Brain microvascular endothelial cell (primary cell): Measurements from ENCODE around the gene TM4SF4.

ENCODE experiments used
- DNase-seq: peaks from one replicate; pipeline ENCODE4 v3.0.0-alpha.2; 2020
- H3K27ac ChIP-seq: fragments of 250-450 bp; sonication (Bioruptor Pico); 2 replicates; pipeline ENCODE4 v1.5.1; 2020; ENCODE audit warnings: mild to moderate bottlenecking, moderate library complexity
- H3K27me3 ChIP-seq: fragments of 250-450 bp; sonication (Bioruptor Pico); replicated peaks from 2 replicates; pipeline ENCODE4 v1.5.1; 2020; ENCODE audit warnings: mild to moderate bottlenecking
- H3K36me3 ChIP-seq: fragments of 250-450 bp; sonication (Bioruptor Pico); replicated peaks from 2 replicates; pipeline ENCODE4 v1.5.1; 2020; ENCODE audit warnings: mild to moderate bottlenecking
- H3K4me3 ChIP-seq: 2 replicates; pipeline ENCODE4 v1.5.1; 2011; ENCODE audit warnings: low read depth, mild to moderate bottlenecking, control low read depth, low read length, moderate library complexity
- CTCF ChIP-seq: IDR thresholded peaks from 2 replicates; pipeline ENCODE4 v1.5.1; 2011; ENCODE audit warnings: low read depth, mild to moderate bottlenecking, moderate library complexity, low read length, control low read depth, inconsistent platforms; ENCODE audit errors: missing control alignments
- in situ Hi-C: cut with HindIII; loops from 2 replicates; pipeline ENCODE4 v1.10.0; 2017; ENCODE audit warnings: low sequenced_read_pairs, low pct_ligation_motif_present

The TM4SF4 gene

GRCh38 chr3:149511040-149511626, 36.6 kb downstream of the TM4SF4 start:
- Histone ChIP-seq H3K27ac (no peak overlapping the region), H3K4me3 (no peak overlapping the region), H3K36me3 (no peaks in the 10 kb centered on the region), H3K27me3 (no peaks in the 10 kb centered on the region)
- no peak for DNase-seq
- no peak for TF ChIP-seq CTCF
- in situ Hi-C loops: loop anchor here (25.0 kb wide), 1 partner anchor 226 kb away; no protein-coding TSS in a partner anchor

GRCh38 chr3:149512073-149512782, 37.7 kb downstream of the TM4SF4 start:
- H3K27me3 ChIP-seq: no peaks in the 10 kb centered on the region
- peak; percentile 88 for TF ChIP-seq CTCF
- no peak overlapping the region for H3K27ac ChIP-seq
- H3K4me3 ChIP-seq: no peak overlapping the region
- H3K36me3 ChIP-seq: no peaks in the 10 kb centered on the region
- in situ Hi-C loops: loop anchor here (25.0 kb wide), 1 partner anchor 225 kb away; no protein-coding TSS in a partner anchor
- DNase-seq: peak; percentile 45

- Histone ChIP-seq H3K36me3 (peaks cover 9% of the 10 kb centered on the region), H3K27ac (no peak overlapping the region), H3K27me3 (no peaks in the 10 kb centered on the region), H3K4me3 (no peak overlapping the region)
- TF ChIP-seq CTCF: no peak
- in situ Hi-C loops: loop anchor here (25.0 kb wide), 1 partner anchor 223 kb away; no protein-coding TSS in a partner anchor
- no peak for DNase-seq
Observed at GRCh38 chr3:149514471-149514870, 40.0 kb downstream of the TM4SF4 start.

GRCh38 chr3:149515249-149515648, 40.8 kb downstream of the TM4SF4 start:
- peaks cover 14% of the 10 kb centered on the region for H3K36me3 ChIP-seq
- H3K27ac ChIP-seq: no peak overlapping the region
- in situ Hi-C loops: loop anchor here (25.0 kb wide), 1 partner anchor 222 kb away; no protein-coding TSS in a partner anchor
- TF ChIP-seq CTCF: no peak
- no peaks in the 10 kb centered on the region for H3K27me3 ChIP-seq
- H3K4me3 ChIP-seq: no peak overlapping the region
- no peak for DNase-seq

- TF ChIP-seq CTCF: no peak
- Histone ChIP-seq H3K4me3 (no peak overlapping the region), H3K36me3 (peaks cover 26% of the 10 kb centered on the region), H3K27ac (no peak overlapping the region), H3K27me3 (no peaks in the 10 kb centered on the region)
- DNase-seq: no peak
- in situ Hi-C loops: loop anchor here (25.0 kb wide), 1 partner anchor 220 kb away; no protein-coding TSS in a partner anchor
Observed at GRCh38 chr3:149516920-149517319, 42.4 kb downstream of the TM4SF4 start.
